Cerebellar nuclear complex (tissue), 1 donor: ENCODE data around the gene FLNC.

ENCODE experiments used
- DNase-seq, 2 experiments: peaks; one replicate each; lab custom pipeline; 2025; lab: John Stamatoyannopoulos, UW

The FLNC gene

GRCh38 chr7:128878226-128879105, 48.3 kb downstream of the FLNC start:
- peak; percentile 52 to 78 for DNase-seq

GRCh38 chr7:128879461-128879938, 49.3 kb downstream of the FLNC start:
- peak in 1 of 2 experiments; percentile 21 for DNase-seq

DNA sequence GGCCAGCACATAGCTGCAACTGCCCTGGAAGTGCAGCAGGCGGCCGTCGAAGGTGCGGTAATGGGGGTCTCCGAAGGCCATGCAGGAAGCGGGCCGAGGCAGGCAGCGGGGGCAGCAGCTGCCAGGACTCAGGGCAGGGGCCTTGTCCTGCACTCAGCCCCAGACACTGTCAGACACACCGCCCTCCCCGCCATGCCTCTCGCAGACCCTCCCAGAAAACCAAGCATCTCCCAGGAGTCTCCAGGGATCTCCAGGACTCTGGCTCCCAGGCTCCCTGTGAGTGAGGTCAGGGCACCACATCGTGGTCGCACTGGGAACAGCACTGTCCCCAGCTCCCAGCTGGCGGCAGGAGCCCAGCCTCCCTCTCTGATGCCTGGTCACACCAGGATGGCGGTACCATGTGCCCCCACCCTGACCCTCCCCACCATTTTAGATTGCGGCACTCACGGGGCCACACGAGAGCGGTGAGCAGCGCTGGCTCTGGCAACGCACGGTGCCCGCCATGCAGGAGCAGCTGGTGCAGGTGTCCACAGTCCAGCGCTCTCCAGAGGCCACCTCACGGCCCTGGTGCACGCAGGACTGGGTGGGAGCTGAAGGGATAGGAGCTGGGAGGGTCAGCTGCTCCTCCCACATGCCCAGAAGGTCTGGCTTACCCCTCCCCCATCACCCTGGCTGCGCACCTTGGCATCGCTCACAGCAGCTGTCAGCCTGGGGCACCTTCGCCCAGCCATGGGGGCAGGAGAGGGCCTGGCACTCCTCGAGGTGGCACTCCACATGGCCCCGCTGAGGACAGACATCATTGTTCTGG, 49.9 kb downstream of the FLNC start:
- peak in 1 of 2 experiments; percentile 37 for DNase-seq

- DNase-seq: peak; percentile 61 to 68
Measured at GRCh38 chr7:128880791-128881457, 50.7 kb downstream of the FLNC start.

- no peak for DNase-seq
Measured at GRCh38 chr7:128881458-128882125, 51.4 kb downstream of the FLNC start.

DNA sequence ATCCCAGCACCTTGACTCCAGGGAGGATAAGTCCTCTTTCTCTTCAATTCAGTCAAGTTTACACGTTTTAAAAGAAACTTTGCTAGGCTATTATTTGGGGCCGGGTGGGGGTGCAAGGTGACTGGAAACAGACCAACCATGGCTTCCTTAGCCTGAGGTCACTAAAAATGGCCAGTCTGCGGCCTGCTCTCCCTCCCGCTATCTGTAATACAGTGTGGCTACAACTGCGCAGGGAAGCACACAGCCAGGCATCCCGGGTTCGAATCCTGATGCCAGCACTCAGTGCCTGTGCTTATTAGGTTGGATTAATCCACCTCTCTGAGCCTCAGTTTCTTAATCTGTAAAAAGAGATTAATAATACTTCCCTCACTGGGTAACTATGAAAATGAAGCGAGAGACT, 51.9 kb downstream of the FLNC start:
- no peak for DNase-seq

GRCh38 chr7:128883622-128884448, 53.6 kb downstream of the FLNC start:
- DNase-seq: peak in 1 of 2 experiments; percentile 62

DNA sequence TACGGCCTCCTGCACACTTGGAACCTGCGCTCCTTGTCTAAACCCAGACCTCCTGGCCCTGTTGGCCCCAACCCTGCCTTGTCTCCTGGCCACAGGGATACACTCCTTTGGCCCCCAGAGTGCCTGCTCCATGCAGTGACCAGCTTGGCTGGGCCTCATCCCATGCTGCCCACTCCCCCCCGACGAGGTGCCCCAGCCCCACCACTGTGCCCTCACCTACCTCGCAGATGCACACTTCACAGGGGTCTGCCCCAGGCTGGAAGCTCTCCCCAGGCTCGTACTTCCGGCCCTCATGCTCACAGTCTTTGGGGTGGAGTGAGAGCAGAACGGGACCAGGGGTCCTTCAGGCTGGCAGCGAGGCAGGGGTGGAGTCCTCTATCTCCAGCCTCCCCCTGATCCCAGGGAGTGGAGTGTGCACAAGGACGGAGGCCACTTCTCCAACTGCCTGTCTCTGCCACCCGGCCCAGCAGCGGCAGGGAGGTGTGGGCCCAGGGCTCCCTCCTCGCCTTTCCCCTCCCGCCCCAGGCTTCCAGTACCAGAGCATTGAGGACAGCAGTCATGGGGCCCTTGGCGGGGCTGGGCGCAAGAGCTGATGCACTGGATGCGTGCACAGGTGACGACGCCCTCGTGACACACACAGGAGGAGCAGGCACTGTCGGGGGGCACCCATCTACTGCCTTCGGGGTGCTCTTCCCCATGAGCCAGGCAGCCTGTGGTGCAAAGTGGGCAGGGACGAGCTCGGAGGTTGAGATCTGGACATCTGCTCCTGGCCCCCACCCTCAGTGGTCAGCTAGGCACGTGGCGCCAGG, 54.6 kb downstream of the FLNC start:
- no peak for DNase-seq

- DNase-seq: no peak
Measured at GRCh38 chr7:128885370-128886187, 55.4 kb downstream of the FLNC start.

DNA sequence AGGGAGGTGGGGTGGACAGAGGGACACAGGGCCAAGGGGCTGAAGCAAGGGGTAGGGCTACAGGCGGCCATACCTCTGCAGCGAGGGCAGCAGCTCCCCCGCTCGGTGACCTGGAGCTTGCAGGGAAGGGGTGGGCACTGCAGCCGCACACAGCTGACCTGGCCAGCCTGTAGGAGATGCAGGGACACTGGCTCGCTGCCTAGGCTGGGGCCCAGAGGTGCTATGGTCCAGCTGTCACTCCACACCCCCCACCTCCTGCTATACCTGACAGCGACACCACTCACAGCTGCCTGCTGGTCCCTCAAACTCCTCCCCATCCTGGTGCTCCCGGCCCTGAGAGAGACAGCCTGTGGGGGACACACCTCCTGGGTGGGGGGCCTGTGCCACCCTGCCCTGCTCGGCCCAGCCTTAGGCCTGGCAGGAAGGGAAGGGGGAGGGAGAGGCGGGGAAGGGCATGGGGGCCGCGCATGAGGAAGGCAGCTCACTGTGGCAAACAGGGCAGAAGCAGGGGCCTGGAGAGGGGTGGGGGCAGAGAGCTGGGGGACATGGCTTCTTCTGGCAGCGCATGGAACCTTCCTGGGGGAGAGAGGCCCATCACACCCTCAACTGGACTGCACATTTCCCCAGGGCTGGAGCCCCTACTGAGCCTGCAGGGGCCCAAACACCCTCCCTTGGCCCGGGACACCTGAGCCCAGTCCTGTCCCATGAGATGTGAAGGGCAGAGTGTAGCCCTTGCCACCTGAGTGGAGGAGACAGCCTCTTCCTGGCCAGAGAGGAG, 56.4 kb downstream of the FLNC start:
- DNase-seq: no peak

GRCh38 chr7:128887169-128888038, 57.2 kb downstream of the FLNC start:
- DNase-seq: no peak

DNA sequence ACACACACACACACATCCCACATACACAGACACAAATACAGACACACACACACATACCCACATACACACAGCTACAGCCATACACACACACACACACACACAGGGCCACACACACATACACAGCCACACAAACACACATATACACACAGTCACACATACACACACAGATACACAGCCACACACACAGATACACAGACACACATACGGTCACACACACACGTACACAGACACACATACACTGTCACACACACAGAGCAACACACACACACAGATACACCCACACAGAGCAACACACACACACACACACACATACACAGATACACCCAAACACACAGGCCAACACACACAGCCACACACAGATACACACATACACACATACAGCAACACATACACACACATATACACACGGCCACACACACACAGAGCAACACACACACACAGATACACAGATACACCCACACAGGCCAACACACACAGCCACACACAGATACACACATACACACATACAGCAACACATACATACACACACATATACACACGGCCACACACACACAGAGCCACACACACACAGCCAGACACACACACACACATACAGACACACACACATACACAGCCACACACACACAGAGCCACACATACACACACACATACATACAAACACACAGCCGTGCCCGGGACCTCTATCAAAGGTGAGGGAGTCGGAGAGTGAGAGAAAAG, 58.0 kb downstream of the FLNC start:
- no peak for DNase-seq

- DNase-seq: no peak
Measured at GRCh38 chr7:128888756-128889095, 58.5 kb downstream of the FLNC start.

DNA sequence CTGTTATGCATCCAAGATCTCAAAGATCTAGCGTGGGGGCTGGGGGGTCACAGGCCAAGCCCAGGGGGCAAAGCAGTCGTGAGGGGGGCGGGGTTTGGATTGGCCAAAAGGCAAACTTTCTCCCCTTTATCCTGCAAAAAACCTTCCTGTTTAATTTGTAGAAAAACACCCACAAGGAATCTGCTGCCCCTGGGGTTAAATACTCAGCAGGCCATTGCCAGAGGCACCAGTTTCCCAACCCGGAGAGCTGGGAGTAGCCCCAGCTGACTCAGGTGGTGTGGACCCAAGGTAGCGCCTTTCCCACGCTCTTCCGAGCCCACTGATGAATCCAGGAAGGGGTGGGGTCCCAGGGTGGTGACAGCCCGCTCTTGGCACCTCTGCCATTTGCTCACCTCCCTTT, 58.9 kb downstream of the FLNC start:
- DNase-seq: no peak

- DNase-seq: no peak
Measured at GRCh38 chr7:128890306-128891109, 60.3 kb downstream of the FLNC start.
